NOMO-1 (cell line): ENCODE results near the gene PLEKHM3.

Experiments
- DNase-seq, 2 experiments: peaks; one replicate each; lab custom pipeline; 2025; ENCODE audit not compliant: unreplicated experiment in 2 of 2; lab: John Stamatoyannopoulos, UW

The PLEKHM3 gene

GRCh38 chr2:207995887-207996286 lies 29.4 kb downstream of the PLEKHM3 start:
- DNase-seq, result no peak

GRCh38 chr2:207993151-207993763 lies 32.1 kb downstream of the PLEKHM3 start:
- peak in 1 of 2 experiments; percentile 46 for DNase-seq

- no peak for DNase-seq
These were observed 33.4 kb downstream of the PLEKHM3 start for GRCh38 chr2:207991944-207992343.

- no peak for DNase-seq
These were observed 34.5 kb downstream of the PLEKHM3 start for GRCh38 chr2:207990784-207991183.

- no peak for DNase-seq
These were observed 36.4 kb downstream of the PLEKHM3 start for GRCh38 chr2:207988975-207989374.

GRCh38 chr2:207987025-207987716 lies 38.2 kb downstream of the PLEKHM3 start:
- DNase-seq, result no peak

GRCh38 chr2:207984765-207985480 lies 40.4 kb downstream of the PLEKHM3 start:
- no peak for DNase-seq

GRCh38 chr2:207983641-207984042 lies 41.7 kb downstream of the PLEKHM3 start:
- DNase-seq, result peak; percentile 37 to 77

GRCh38 chr2:207978177-207978948 lies 47.0 kb downstream of the PLEKHM3 start:
- DNase-seq, result no peak

- no peak for DNase-seq
These were observed 49.4 kb downstream of the PLEKHM3 start for GRCh38 chr2:207975921-207976320.

- peak; percentile 46 to 88 for DNase-seq
These were observed 51.1 kb downstream of the PLEKHM3 start for GRCh38 chr2:207974216-207974605.

- no peak for DNase-seq
These were observed 54.5 kb downstream of the PLEKHM3 start for GRCh38 chr2:207970826-207971180.

- no peak for DNase-seq
These were observed 55.0 kb downstream of the PLEKHM3 start for GRCh38 chr2:207970147-207970825.

GRCh38 chr2:207969249-207969648 lies 56.1 kb downstream of the PLEKHM3 start:
- peak in 1 of 2 experiments; percentile 6 for DNase-seq

- no peak for DNase-seq
These were observed 58.2 kb downstream of the PLEKHM3 start for GRCh38 chr2:207967121-207967520.

- DNase-seq, result no peak
These were observed 64.4 kb downstream of the PLEKHM3 start for GRCh38 chr2:207960911-207961310.

- no peak for DNase-seq
These were observed 65.2 kb downstream of the PLEKHM3 start for GRCh38 chr2:207960090-207960489.

- no peak for DNase-seq
These were observed 68.6 kb downstream of the PLEKHM3 start for GRCh38 chr2:207956771-207957170.

- no peak for DNase-seq
These were observed 69.9 kb downstream of the PLEKHM3 start for GRCh38 chr2:207955456-207955855.

GRCh38 chr2:207953354-207953753 lies 72.0 kb downstream of the PLEKHM3 start:
- DNase-seq, result no peak
